Uterus (tissue), 2 donors: ENCODE results near the gene YIF1B.

Experiments used
- CTCF ChIP-seq, 4 experiments: fragments of 200-600 bp in 2 of 4; fragments of 450-650 bp in 2 of 4; sonication (generic) in 2 of 4; IDR thresholded peaks; one replicate each; pipeline ENCODE4 v1.5.1; 2016 to 2019; ENCODE audit warnings: antibody characterized with exemption in 4 of 4, mild to moderate bottlenecking in 2 of 4, moderate library complexity in 1 of 4
- POLR2A ChIP-seq, 2 donors: fragments of 450-650 bp; IDR thresholded peaks; one replicate each; pipeline ENCODE4 v1.6.1; 2016; ENCODE audit warnings: antibody characterized with exemption in 2 of 2, mild to moderate bottlenecking in 1 of 2, moderate library complexity in 1 of 2

- TF ChIP-seq POLR2A (IDR thresholded peaks at IDR 0.05) (no peak), CTCF (IDR thresholded peaks at IDR 0.05) (no peak)
These were observed 6.0 kb downstream of the YIF1B start for GRCh38 chr19:38309615-38310278.
